Panc1 (cell line): ENCODE measurements around the gene SBK1.

Experiments used
- POLR2AphosphoS5 ChIP-seq: IDR thresholded peaks from 2 replicates; pipeline ENCODE4 v1.6.1; 2012; ENCODE audit warnings: mild to moderate bottlenecking, low read depth, low read length, moderate library complexity
- TCF7L2 ChIP-seq: IDR thresholded peaks from 2 replicates; pipeline ENCODE4 v1.6.1; 2011; ENCODE audit warnings: mild to moderate bottlenecking, low read depth, low read length, inconsistent platforms
- TF ChIP-seq, protein P1 (sequence below): fragments of 450-650 bp; IDR thresholded peaks from 2 replicates; pipeline ENCODE4 v1.5.1; 2017; ENCODE audit warnings: mild to moderate bottlenecking
- TF ChIP-seq, protein P2 (sequence below), 2 experiments: IDR thresholded peaks; 2 replicates each; pipeline ENCODE4 v1.6.1; 2011 to 2012; ENCODE audit warnings: low read depth in 2 of 2, control low read depth in 1 of 2, low read length in 1 of 2, mild to moderate bottlenecking in 1 of 2, moderate library complexity in 1 of 2; ENCODE audit not compliant: insufficient read depth in 1 of 2

- TF ChIP-seq, protein P1, sequence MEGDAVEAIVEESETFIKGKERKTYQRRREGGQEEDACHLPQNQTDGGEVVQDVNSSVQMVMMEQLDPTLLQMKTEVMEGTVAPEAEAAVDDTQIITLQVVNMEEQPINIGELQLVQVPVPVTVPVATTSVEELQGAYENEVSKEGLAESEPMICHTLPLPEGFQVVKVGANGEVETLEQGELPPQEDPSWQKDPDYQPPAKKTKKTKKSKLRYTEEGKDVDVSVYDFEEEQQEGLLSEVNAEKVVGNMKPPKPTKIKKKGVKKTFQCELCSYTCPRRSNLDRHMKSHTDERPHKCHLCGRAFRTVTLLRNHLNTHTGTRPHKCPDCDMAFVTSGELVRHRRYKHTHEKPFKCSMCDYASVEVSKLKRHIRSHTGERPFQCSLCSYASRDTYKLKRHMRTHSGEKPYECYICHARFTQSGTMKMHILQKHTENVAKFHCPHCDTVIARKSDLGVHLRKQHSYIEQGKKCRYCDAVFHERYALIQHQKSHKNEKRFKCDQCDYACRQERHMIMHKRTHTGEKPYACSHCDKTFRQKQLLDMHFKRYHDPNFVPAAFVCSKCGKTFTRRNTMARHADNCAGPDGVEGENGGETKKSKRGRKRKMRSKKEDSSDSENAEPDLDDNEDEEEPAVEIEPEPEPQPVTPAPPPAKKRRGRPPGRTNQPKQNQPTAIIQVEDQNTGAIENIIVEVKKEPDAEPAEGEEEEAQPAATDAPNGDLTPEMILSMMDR = no peak
- no peak for TF ChIP-seq POLR2AphosphoS5
- no peak for TF ChIP-seq TCF7L2
- TF ChIP-seq, protein P2, sequence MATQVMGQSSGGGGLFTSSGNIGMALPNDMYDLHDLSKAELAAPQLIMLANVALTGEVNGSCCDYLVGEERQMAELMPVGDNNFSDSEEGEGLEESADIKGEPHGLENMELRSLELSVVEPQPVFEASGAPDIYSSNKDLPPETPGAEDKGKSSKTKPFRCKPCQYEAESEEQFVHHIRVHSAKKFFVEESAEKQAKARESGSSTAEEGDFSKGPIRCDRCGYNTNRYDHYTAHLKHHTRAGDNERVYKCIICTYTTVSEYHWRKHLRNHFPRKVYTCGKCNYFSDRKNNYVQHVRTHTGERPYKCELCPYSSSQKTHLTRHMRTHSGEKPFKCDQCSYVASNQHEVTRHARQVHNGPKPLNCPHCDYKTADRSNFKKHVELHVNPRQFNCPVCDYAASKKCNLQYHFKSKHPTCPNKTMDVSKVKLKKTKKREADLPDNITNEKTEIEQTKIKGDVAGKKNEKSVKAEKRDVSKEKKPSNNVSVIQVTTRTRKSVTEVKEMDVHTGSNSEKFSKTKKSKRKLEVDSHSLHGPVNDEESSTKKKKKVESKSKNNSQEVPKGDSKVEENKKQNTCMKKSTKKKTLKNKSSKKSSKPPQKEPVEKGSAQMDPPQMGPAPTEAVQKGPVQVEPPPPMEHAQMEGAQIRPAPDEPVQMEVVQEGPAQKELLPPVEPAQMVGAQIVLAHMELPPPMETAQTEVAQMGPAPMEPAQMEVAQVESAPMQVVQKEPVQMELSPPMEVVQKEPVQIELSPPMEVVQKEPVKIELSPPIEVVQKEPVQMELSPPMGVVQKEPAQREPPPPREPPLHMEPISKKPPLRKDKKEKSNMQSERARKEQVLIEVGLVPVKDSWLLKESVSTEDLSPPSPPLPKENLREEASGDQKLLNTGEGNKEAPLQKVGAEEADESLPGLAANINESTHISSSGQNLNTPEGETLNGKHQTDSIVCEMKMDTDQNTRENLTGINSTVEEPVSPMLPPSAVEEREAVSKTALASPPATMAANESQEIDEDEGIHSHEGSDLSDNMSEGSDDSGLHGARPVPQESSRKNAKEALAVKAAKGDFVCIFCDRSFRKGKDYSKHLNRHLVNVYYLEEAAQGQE (IDR thresholded peaks at IDR 0.05; ENCODE audit: insufficient read depth in 1 of 2, low read depth in 2 of 2, low read length in 1 of 2) = no peak
Observed at GRCh38 chr16:28289939-28290858, 2.1 kb upstream of the SBK1 start.
